Activated CD4-positive, CD25-positive, alpha-beta regulatory T cell (primary cell): Measurements from ENCODE around the gene VPS16.
"Not testable (repeated sequence)": the region's sequence is repeated elsewhere in the genome, so short reads cannot be mapped to it uniquely, and the experiment has no call there.

Experiments
- DNase-seq, 4 experiments: peaks; one replicate each; lab custom pipeline; 2025; lab: John Stamatoyannopoulos, UW

VPS16 gene

GRCh38 chr20:2807019-2807418 lies 33.5 kb upstream of the VPS16 start:
- no peak for DNase-seq

GRCh38 chr20:2807929-2808328 lies 32.6 kb upstream of the VPS16 start:
- not testable (repeated sequence) for DNase-seq

GRCh38 chr20:2809690-2810089 lies 30.9 kb upstream of the VPS16 start:
- no peak for DNase-seq

GRCh38 chr20:2812189-2812588 lies 28.4 kb upstream of the VPS16 start:
- DNase-seq: no peak

- no peak for DNase-seq
Measured at GRCh38 chr20:2814076-2814475, 26.5 kb upstream of the VPS16 start.

GRCh38 chr20:2814587-2815051 lies 25.9 kb upstream of the VPS16 start, which contains the start of gene C20orf141:
TSS of gene C20orf141 (plus strand) at chr20:2814987. CDS start at chr20:2815185, 198 bp downstream.
- no peak for DNase-seq

- no peak for DNase-seq
Measured at GRCh38 chr20:2815242-2815900, 25.2 kb upstream of the VPS16 start.

- DNase-seq: no peak
Measured at GRCh38 chr20:2816030-2816582, 24.4 kb upstream of the VPS16 start, which contains the start of gene TMEM239. TSS of gene TMEM239 (plus strand) at chr20:2816364. CDS start at chr20:2816555, 191 bp downstream.

GRCh38 chr20:2816583-2817340 lies 23.8 kb upstream of the VPS16 start:
- DNase-seq: no peak

GRCh38 chr20:2817341-2817726 lies 23.2 kb upstream of the VPS16 start:
- DNase-seq: no peak

- DNase-seq: no peak
Measured at GRCh38 chr20:2817891-2818595, 22.5 kb upstream of the VPS16 start.

- DNase-seq: no peak
Measured at GRCh38 chr20:2820084-2820895, 20.3 kb upstream of the VPS16 start.

- no peak for DNase-seq
Measured at GRCh38 chr20:2820896-2821869, 19.4 kb upstream of the VPS16 start.

- no peak for DNase-seq
Measured at GRCh38 chr20:2822073-2822472, 18.5 kb upstream of the VPS16 start.

- no peak for DNase-seq
Measured at GRCh38 chr20:2825761-2826160, 14.8 kb upstream of the VPS16 start.

- no peak for DNase-seq
Measured at GRCh38 chr20:2826655-2827054, 13.9 kb upstream of the VPS16 start.

GRCh38 chr20:2829376-2829775 lies 11.2 kb upstream of the VPS16 start:
- no peak for DNase-seq

- not testable (repeated sequence) for DNase-seq
Measured at GRCh38 chr20:2831206-2831605, 9.3 kb upstream of the VPS16 start.

- DNase-seq: no peak
Measured at GRCh38 chr20:2833761-2834160, 6.8 kb upstream of the VPS16 start.

- DNase-seq: no peak
Measured at GRCh38 chr20:2834401-2835110, 6.0 kb upstream of the VPS16 start.
